Right lobe of liver (tissue), 4 donors: ENCODE data around the gene CATSPERD.

Source experiments
- POLR2A ChIP-seq: fragments of 450-650 bp; IDR thresholded peaks from one replicate; pipeline ENCODE4 v1.6.1; 2017; ENCODE audit warnings: antibody characterized with exemption, mild to moderate bottlenecking
- TF ChIP-seq, protein P1 (sequence below), 4 donors: fragments of 200-600 bp in 3 of 4; fragments of 450-650 bp in 1 of 4; IDR thresholded peaks; one replicate each; pipeline versions ENCODE4 v1.5.1 to v1.8.0; 2016 to 2022; ENCODE audit warnings: antibody characterized with exemption in 4 of 4, mild to moderate bottlenecking in 2 of 4
- donor health status: DM: no; HTN: no; CAD: no.
- donor health status: DM: no; HTN: no; CAD: no.
- donor health status: DM: no; HTN: yes; CAD: no.

DNA sequence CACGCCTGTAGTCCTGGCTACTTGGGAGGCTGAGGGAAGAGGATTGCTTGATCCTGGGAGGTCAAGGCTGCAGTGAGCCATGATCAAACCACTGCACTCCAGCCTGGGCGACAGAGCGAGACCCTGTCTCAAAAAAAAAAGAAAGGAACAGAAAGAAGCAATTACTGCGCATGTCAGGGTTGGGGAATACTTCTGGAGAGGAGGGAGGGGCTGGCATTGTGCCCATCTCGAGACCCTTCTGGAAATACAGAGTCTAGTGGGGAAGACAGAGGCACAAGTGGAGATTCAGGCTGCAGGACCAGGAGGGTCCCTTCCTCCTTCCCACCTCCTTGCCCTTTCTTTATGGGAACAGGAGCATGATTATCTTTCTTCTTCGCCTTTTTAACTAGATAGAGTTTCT, 33.3 kb downstream of the CATSPERD start:
- TF ChIP-seq, protein P1, sequence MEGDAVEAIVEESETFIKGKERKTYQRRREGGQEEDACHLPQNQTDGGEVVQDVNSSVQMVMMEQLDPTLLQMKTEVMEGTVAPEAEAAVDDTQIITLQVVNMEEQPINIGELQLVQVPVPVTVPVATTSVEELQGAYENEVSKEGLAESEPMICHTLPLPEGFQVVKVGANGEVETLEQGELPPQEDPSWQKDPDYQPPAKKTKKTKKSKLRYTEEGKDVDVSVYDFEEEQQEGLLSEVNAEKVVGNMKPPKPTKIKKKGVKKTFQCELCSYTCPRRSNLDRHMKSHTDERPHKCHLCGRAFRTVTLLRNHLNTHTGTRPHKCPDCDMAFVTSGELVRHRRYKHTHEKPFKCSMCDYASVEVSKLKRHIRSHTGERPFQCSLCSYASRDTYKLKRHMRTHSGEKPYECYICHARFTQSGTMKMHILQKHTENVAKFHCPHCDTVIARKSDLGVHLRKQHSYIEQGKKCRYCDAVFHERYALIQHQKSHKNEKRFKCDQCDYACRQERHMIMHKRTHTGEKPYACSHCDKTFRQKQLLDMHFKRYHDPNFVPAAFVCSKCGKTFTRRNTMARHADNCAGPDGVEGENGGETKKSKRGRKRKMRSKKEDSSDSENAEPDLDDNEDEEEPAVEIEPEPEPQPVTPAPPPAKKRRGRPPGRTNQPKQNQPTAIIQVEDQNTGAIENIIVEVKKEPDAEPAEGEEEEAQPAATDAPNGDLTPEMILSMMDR (IDR thresholded peaks at IDR 0.05) = no peak
- no peak for TF ChIP-seq POLR2A
